ENCODE data around the gene APLNR.

DNA sequence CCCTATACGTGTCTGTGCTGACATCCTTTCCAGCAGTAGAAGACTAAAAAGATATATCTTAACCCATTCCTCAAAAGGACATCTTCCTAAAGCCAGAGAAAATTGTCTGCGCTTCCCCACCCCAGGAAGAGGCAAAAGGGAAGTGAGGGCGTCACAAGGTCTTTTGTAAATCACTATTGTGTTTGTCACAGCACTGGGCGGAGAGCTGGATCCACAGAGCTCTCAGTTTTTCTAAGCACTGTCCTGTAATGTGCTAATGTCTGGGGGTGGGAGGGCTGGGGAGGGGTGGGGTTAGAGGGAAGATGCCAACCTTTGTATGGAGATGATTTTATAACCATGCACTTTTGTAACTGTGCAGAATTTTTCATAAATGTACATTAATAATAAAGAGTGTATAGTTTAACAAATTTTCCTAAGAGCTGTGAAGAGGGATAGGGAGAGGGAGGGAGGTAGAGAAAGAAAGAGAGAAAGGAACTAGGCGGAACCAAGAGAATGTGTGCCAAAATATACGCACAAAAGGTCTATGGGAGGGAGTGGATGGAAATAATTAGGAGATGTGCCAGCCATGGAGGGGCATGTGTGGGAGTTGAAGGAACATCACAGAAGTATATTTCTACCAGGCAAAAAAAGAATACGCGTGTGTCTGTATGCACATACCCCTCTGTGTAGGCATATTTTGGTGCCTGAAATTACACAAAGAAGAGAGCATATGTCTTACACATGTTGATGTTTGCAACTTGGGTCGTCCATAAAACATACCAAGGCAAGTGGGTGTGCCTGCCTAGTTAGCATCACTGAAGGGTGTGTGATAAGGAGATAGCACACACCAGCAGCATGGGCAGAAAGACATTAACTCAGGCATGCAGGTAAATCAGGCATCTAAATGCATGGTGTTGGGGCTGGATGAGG, 45.5 kb downstream of the APLNR start:
- TF ChIP-seq CTCF (IDR thresholded peaks at IDR 0.05): no peak
- TF ChIP-seq MAFK (IDR thresholded peaks at IDR 0.05; ENCODE audit: partially characterized antibody): no peak
- no peak for TF ChIP-seq CHD2 (IDR thresholded peaks at IDR 0.05; ENCODE audit: low read length, partially characterized antibody)
- no peak for TF ChIP-seq POLR2A (IDR thresholded peaks at IDR 0.05; ENCODE audit: low read length)
- no peak for TF ChIP-seq REST (IDR thresholded peaks at IDR 0.05)
- no peak for TF ChIP-seq MAX (IDR thresholded peaks at IDR 0.05)
- no peak for TF ChIP-seq RAD21 (conservative IDR thresholded peaks at IDR 0.05 in 1 of 2, IDR thresholded peaks at IDR 0.05 in 1 of 2)
- TF ChIP-seq RFX5 (IDR thresholded peaks at IDR 0.05): no peak
- TF ChIP-seq BHLHE40 (IDR thresholded peaks at IDR 0.05; ENCODE audit: low read depth, low read length): no peak
- TF ChIP-seq POLR2AphosphoS2 (conservative IDR thresholded peaks at IDR 0.05; ENCODE audit: low read length): no peak

Data from A549 (cell line).